Large intestine (tissue), 3 donors: ENCODE results near the gene CSKMT. TPM values are rescaled to one million over a fixed set of nuclear protein-coding genes. Genes with fewer than 3 reads are reported as not detected.

Source experiments
- DNase-seq, 2 donors: peaks; one replicate each; pipeline versions ENCODE4 v3.0.0 to v3.0.0-alpha.2; 2013
- H3K27ac ChIP-seq: one replicate; pipeline ENCODE4 v1.5.1; 2013; ENCODE audit warnings: low read length
- H3K27me3 ChIP-seq: 2 replicates; pipeline ENCODE4 v1.6.1; 2013; ENCODE audit warnings: low read length; ENCODE audit not compliant: control insufficient read depth, insufficient read depth
- H3K36me3 ChIP-seq: 2 replicates; pipeline ENCODE4 v1.6.1; 2013; ENCODE audit warnings: low read length; ENCODE audit not compliant: control insufficient read depth, insufficient read depth
- H3K4me1 ChIP-seq: one replicate; pipeline ENCODE4 v1.6.1; 2013; ENCODE audit warnings: low read length; ENCODE audit not compliant: control insufficient read depth, insufficient read depth
- H3K4me3 ChIP-seq: one replicate; pipeline ENCODE4 v1.5.1; 2013; ENCODE audit warnings: low read length
- H3K9me3 ChIP-seq: one replicate; pipeline ENCODE4 v1.6.1; 2013; ENCODE audit warnings: mild to moderate bottlenecking, low read depth, low read length, moderate library complexity; ENCODE audit not compliant: control insufficient read depth
- WGBS: methylation state at CpG from one replicate; pipeline ENCODE4 v1.1.5; 2013; ENCODE audit warnings: low lambda C conversion rate; ENCODE audit not compliant: insufficient coverage; 5-methylcytosine and 5-hydroxymethylcytosine counted together
- polyA plus RNA-seq: library from polyadenylated mRNA; unstranded; fragments of 120-200 nt; gene quantifications from one replicate; pipeline ENCODE4 v1.2.1, GENCODE V29; 2013

Gene CSKMT
- polyA plus RNA-seq, 1 donor: 8.7 TPM

DNA sequence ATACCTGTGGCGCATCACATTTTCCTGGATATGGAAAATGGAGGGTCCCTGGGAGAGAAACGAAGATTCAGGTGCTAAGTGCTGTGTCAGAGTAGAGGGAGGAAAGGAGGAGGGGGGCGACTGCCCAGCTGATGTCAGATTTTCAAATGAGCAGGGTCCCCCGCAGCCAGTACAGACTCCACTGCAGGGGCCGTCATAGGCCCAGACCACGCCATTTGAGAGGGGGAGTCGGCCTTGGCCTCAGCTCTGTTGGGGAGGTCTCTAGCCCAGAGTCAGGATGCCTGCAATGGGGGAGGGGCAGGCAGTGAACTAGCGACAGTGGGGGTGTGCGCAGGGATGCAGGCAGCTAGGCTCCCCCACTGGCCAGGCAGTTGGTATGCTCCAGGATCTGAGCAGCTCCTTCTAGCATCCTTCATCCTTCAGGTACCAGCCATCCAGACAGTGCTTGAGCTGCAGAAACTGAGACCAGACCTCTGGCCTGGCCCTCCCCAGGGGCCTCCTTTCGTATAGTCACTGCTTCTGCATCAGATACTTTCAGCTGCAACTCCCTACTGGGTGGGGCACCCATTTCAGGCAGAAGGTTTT, 42.3 kb downstream of the CSKMT start, which contains the start of the genes BSCL2 and GNG3:
Gene BSCL2 (minus strand): TSS at position 148 of the 585 bp plus-strand sequence. CDS start 229 bp downstream, outside the sequence.
Gene GNG3 (plus strand): TSS at position 400 of the 585 bp plus-strand sequence. CDS start 620 bp downstream, outside the sequence.
- H3K4me3 ChIP-seq: peak within 1 kb of the TSS; percentile 55
- peaks cover 22% of the 10 kb centered on the region for H3K36me3 ChIP-seq
- no CpG with 5 or more reads among the region's 10 CpGs for WGBS
- no peaks in the 10 kb centered on the region for H3K9me3 ChIP-seq
- peak in 1 of 2 donors; percentile 45 for DNase-seq
- no peaks in the 10 kb centered on the region for H3K27me3 ChIP-seq
- peak within 1 kb of the TSS; percentile 85 for H3K27ac ChIP-seq
- H3K4me1 ChIP-seq: peaks cover 54% of the 10 kb centered on the region

DNA sequence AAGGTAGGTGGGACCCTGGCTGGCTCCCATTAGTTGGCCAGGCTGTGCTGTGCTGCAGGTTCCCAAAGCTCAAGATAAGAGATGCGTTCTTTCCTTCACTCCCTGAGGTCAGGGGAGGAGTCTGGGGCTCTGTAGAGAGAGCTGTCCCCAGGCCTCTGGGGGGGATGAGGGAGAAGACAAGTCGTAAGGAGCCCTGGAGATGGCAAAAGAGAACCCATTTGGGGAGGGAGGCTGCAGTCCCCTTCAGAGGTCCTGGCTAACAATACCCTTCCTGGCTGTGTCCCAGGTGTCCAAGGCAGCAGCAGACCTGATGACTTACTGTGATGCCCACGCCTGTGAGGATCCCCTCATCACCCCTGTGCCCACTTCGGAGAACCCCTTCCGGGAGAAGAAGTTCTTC, 43.3 kb downstream of the CSKMT start:
- WGBS: no CpG with 5 or more reads among the region's 5 CpGs
- Histone ChIP-seq H3K4me3 (peak overlapping the region; percentile 69), H3K27me3 (no peaks in the 10 kb centered on the region), H3K27ac (peak overlapping the region; percentile 85), H3K4me1 (peaks cover 62% of the 10 kb centered on the region), H3K9me3 (no peaks in the 10 kb centered on the region), H3K36me3 (peaks cover 25% of the 10 kb centered on the region)
- DNase-seq: no peak

DNA sequence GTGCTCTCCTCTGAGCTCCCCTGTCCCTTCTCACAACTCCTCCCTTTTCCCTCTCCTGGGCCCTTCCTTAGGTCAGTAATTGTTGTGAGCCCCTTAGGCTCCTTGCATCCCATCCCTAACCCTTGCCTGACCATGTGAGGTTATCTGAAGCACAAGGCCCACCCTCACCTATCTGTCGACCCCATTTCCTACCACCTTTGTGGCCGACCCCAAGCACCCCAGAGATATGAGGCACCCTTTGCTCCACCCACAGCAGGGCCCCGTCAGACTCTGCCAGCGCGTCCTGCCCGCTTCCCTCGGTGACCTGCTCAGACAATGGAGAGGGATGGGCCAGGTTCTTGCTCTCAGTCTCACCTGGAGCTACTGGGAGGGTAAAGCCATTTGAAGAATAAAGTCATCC, 43.7 kb downstream of the CSKMT start:
- WGBS: no CpG with 5 or more reads among the region's 7 CpGs
- no peaks in the 10 kb centered on the region for H3K27me3 ChIP-seq
- H3K4me1 ChIP-seq: peaks cover 66% of the 10 kb centered on the region
- DNase-seq: no peak
- peaks cover 25% of the 10 kb centered on the region for H3K36me3 ChIP-seq
- no peaks in the 10 kb centered on the region for H3K9me3 ChIP-seq
- H3K27ac ChIP-seq: peak overlapping the region; percentile 85
- peak overlapping the region; percentile 69 for H3K4me3 ChIP-seq

DNA sequence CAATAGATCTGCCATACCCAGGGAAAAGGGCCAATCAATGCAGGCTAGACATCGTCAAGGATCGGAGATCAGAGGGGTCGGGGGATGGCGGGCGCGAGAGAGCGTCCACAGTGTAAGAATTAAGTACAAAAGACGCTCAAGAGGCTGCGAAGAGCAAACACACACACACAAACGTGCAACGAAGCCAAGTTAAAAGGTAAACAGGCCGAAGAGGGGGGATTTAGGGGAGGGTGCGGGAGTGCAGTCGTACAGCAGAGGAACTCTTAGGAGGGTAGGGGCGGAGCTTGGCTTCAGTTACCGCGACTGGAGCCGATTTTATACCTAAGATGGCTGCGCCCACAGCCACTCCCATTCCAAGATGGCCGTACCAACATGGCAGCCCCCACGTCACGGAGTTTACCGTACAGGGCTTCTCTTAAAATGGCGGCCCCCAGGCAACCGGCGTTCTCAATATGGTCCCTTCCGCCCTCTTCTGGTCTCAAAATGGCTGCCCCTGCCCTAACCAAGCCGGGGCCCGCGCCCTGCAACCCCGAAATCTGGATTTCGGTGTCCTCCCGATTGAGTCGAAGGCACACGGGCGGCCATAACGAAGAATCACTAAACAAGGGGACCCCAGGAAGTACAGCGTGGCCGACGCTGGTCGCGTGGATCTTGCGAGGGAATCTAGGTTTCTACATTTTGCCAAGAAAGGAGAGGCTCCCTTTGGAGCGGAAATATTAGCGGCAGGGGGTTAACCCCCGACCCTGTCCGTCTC, 44.3 kb downstream of the CSKMT start:
- peaks cover 72% of the 10 kb centered on the region for H3K4me1 ChIP-seq
- peak; percentile 98 to 99 for DNase-seq
- WGBS: no CpG with 5 or more reads among the region's 47 CpGs
- H3K27me3 ChIP-seq: no peaks in the 10 kb centered on the region
- no peaks in the 10 kb centered on the region for H3K9me3 ChIP-seq
- peak overlapping the region; percentile 85 for H3K27ac ChIP-seq
- peak overlapping the region; percentile 69 for H3K4me3 ChIP-seq
- peaks cover 29% of the 10 kb centered on the region for H3K36me3 ChIP-seq

DNA sequence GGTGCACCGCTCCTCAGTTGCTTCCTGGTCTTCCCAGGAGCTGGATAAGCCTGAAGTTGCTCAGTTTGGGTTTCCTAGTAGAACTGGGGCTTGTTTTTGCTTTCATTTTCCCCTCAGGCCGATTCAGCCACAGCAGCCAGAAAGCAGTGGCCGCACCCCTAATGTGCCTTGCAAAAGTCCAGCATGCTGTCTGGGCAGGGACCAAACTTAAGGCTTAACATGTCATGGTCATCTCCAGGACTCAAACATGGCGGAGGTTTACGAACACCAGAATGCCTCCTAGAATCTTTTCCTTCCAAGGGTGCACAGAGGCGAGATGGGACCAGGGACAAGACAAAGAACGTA, 44.9 kb downstream of the CSKMT start:
- H3K36me3 ChIP-seq: peaks cover 33% of the 10 kb centered on the region
- H3K27me3 ChIP-seq: no peaks in the 10 kb centered on the region
- no CpG with 5 or more reads among the region's 7 CpGs for WGBS
- H3K27ac ChIP-seq: peak overlapping the region; percentile 85
- peaks cover 72% of the 10 kb centered on the region for H3K4me1 ChIP-seq
- DNase-seq: no peak
- H3K4me3 ChIP-seq: peak overlapping the region; percentile 69
- no peaks in the 10 kb centered on the region for H3K9me3 ChIP-seq

DNA sequence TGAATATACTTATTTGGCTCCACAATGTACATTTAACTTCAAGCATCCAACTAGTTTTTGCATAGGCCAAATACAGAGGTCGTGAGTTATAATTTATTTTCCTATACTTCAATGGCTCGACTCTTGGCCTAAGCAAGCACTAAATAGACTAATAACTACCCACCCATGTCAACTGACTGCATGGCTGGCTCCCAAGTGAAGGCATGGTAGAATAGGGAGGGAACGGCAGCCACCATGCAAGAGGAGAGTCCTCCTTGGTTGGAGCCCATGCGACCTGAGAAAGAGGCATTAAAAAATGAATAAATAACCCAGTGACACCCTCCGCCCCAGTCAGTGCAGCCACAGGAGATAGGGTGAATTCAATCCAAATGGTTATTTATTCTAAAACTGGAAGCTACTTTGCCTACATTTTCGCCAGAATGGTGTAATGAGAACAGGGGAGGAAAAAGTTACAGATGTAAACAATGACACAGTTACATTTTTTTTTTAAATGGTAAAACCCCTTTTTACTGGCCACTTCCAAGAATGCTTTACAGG, 47.2 kb downstream of the CSKMT start:
- Histone ChIP-seq H3K27ac (peak overlapping the region; percentile 72), H3K4me3 (no peak overlapping the region), H3K4me1 (peaks cover 73% of the 10 kb centered on the region), H3K9me3 (no peaks in the 10 kb centered on the region), H3K27me3 (no peaks in the 10 kb centered on the region), H3K36me3 (peaks cover 55% of the 10 kb centered on the region)
- DNase-seq: no peak
- WGBS: 80% methylated on average over 1 of the region's 6 CpGs

DNA sequence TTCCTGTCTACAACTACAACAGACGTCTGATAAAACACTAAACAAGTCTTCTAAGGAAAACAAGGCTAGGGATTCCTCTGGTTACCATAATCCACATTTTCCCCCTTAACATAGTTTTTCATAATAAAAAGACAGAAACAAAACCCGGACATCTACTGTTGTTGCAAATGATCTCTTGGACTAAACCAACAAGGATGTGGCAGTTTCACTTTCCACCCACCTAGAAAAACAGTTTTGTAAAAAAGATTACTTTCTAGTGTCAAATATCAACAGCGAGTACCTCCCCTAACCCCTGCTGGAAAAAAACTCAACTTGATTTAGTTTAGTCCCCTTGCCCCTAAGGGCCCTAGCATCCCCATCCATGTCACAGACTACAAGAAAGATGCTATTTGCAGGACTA, 47.7 kb downstream of the CSKMT start:
- DNase-seq: peak in 1 of 2 donors; percentile 42
- H3K27ac ChIP-seq: peak overlapping the region; percentile 72
- H3K4me1 ChIP-seq: peaks cover 68% of the 10 kb centered on the region
- H3K4me3 ChIP-seq: no peak overlapping the region
- 33% methylated on average over 2 of the region's 3 CpGs for WGBS
- H3K36me3 ChIP-seq: peaks cover 58% of the 10 kb centered on the region
- no peaks in the 10 kb centered on the region for H3K27me3 ChIP-seq
- H3K9me3 ChIP-seq: no peaks in the 10 kb centered on the region

DNA sequence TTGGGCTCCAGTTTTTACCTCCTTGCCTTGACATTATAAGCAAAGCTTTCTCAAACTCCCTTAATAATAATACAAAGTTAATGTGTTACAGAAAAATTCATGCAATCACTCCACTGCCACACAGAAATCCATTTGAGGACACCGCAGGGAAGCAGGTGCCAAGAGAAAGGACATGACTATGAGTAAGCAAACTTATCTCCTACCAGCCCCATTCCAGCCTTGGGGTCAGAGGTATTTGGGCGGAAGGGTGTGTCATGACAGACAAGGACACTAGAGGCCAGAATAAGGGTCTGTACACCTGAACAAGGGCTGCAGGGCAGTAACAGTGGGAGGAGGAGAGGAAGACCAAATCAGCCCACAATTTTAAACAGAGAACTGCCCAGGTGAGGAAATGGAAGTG, 48.2 kb downstream of the CSKMT start:
- Histone ChIP-seq H3K4me1 (peaks cover 64% of the 10 kb centered on the region), H3K27ac (peak overlapping the region; percentile 72), H3K9me3 (no peaks in the 10 kb centered on the region), H3K4me3 (no peak overlapping the region), H3K36me3 (peaks cover 62% of the 10 kb centered on the region), H3K27me3 (no peaks in the 10 kb centered on the region)
- WGBS: no CpG with 5 or more reads among the region's 2 CpGs
- peak; percentile 90 to 94 for DNase-seq

DNA sequence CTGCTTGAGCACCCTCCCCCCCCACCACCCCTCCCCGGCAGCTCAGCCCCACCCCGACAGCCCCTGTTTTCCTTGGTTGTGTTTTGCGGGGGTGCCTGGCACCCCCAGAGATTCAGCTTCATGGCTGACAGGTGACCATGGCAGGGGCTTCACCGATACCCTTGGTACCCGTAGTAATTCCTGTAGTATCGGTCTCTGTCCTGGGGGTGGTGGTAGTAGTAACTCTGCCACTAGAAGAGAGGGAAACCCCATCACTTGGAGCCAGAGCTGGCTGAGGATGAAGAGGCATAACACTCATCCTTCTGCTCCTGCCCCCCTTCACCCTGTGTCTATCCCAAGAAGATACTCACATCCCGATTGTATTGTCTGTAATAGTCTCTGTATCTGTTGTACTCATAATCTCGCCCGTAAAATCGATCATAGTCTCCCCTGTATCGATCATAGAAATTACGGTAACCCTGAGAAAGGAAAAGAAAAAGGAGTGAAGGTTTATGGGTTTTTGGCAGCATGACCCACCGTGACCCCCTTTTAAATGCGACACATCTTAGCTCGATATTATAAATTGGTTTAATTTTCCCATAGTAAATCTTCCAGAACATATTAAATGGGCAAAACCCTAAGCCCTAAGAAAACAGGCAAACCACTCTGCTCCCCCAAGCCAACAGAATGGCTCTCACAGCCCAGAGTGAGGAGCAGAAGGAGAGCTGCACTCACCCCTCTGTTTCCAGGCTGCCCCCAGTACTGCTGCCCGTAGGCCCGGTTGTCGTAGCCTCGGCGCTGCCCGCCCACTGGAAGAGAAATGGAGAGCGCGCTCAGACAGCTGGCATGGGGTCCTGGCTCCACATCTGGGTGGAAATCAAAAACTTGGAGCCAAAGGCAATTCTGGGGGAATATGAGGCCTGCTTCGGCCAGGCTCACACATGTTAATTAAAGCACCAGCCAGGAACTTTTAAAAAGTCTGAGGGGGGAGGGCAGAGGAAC, 50.3 kb downstream of the CSKMT start:
- WGBS: 96% methylated on average over 5 of the region's 24 CpGs
- Histone ChIP-seq H3K9me3 (no peaks in the 10 kb centered on the region), H3K27me3 (no peaks in the 10 kb centered on the region), H3K4me1 (peaks cover 51% of the 10 kb centered on the region), H3K4me3 (no peak overlapping the region), H3K27ac (no peak overlapping the region), H3K36me3 (peaks cover 79% of the 10 kb centered on the region)
- no peak for DNase-seq

DNA sequence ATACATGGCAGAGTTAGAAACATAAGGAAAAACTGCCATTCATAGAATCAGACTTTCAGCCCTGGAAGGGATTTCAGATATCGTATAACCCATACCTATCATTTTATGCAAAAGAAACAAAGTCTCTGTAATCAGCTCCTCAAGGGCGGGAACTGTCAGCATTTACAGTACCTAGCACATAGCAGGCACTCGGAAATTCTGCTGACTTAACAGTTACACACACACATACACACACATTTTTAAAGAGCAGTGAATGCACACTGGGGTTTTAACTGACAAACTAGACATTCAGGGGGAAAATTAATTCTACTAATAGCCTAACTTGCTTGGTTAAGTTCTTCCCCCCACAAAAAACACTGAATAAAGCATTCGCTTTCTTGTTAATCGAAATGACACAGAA, 51.1 kb downstream of the CSKMT start:
- no peaks in the 10 kb centered on the region for H3K27me3 ChIP-seq
- no peak overlapping the region for H3K27ac ChIP-seq
- H3K9me3 ChIP-seq: no peaks in the 10 kb centered on the region
- 100% methylated on average over 2 of the region's 5 CpGs for WGBS
- H3K4me3 ChIP-seq: no peak overlapping the region
- peak in 1 of 2 donors; percentile 49 for DNase-seq
- H3K36me3 ChIP-seq: peaks cover 81% of the 10 kb centered on the region
- H3K4me1 ChIP-seq: peaks cover 50% of the 10 kb centered on the region
